Uterus (tissue), 4 donors: ENCODE results near the gene CACNB3. TPM values are rescaled to one million over a fixed set of nuclear protein-coding genes. Genes with fewer than 3 reads are reported as not detected.

Source experiments
- DNase-seq, 2 donors: peaks; one replicate each; pipeline ENCODE4 v3.0.0-alpha.2; 2019 to 2020
- H3K27ac ChIP-seq, 2 donors: fragments of 200-600 bp; sonication (generic); 1 replicate in 1 of 2; 2 replicates in 1 of 2; pipeline ENCODE4 v1.5.1; 2016 to 2018
- H3K27me3 ChIP-seq, 2 donors: fragments of 200-600 bp; sonication (generic); one replicate each; pipeline ENCODE4 v1.5.1; 2018 to 2019; ENCODE audit warnings: control low read depth in 1 of 2
- H3K36me3 ChIP-seq, 2 donors: fragments of 200-600 bp; sonication (generic); one replicate each; pipeline ENCODE4 v1.5.1; 2019; ENCODE audit warnings: control low read depth in 1 of 2
- H3K4me1 ChIP-seq, 2 donors: fragments of 200-600 bp; sonication (generic); one replicate each; pipeline ENCODE4 v1.5.1; 2018 to 2019; ENCODE audit warnings: control low read depth in 1 of 2
- H3K4me3 ChIP-seq, 2 donors: fragments of 200-600 bp; sonication (generic); 1 replicate in 1 of 2; 2 replicates in 1 of 2; pipeline ENCODE4 v1.5.1; 2018 to 2019; ENCODE audit warnings: mild to moderate bottlenecking in 1 of 2
- H3K9me3 ChIP-seq, 2 donors: fragments of 200-600 bp; sonication (generic); one replicate each; pipeline ENCODE4 v1.5.1; 2019; ENCODE audit warnings: control low read depth in 1 of 2
- CTCF ChIP-seq, 4 experiments: fragments of 200-600 bp in 2 of 4; fragments of 450-650 bp in 2 of 4; sonication (generic) in 2 of 4; IDR thresholded peaks; one replicate each; pipeline ENCODE4 v1.5.1; 2016 to 2019; ENCODE audit warnings: antibody characterized with exemption in 4 of 4, mild to moderate bottlenecking in 2 of 4, moderate library complexity in 1 of 4
- POLR2A ChIP-seq, 2 donors: fragments of 450-650 bp; IDR thresholded peaks; one replicate each; pipeline ENCODE4 v1.6.1; 2016; ENCODE audit warnings: antibody characterized with exemption in 2 of 2, mild to moderate bottlenecking in 1 of 2, moderate library complexity in 1 of 2
- intact Hi-C: fragments of 100-400 bp; cut with DNase I; formaldehyde crosslinking; loops from one replicate; pipeline ENCODE4 v1.15.1; 2023; ENCODE audit warnings: low total_unique reads
- total RNA-seq, 4 donors: library from RNA; depleted of rRNA in 3 of 4; stranded (reverse); fragments of >200 nt in 3 of 4; gene quantifications; one replicate each; pipeline versions ENCODE4 v1.1.0 to v1.2.4, GENCODE V29; 2014 to 2023
- donor health status: DM: yes; HTN: yes; CAD: no.

The CACNB3 gene
- total RNA-seq, 4 donors from 2014 or later = 5.9 to 62.2 (median 22.7) TPM

- Histone ChIP-seq H3K36me3 (no peaks in the 10 kb centered on the region), H3K27ac (no peak overlapping the region), H3K4me3 (no peak overlapping the region), H3K9me3 (no peaks in the 10 kb centered on the region), H3K4me1 (peaks cover 0 to 12% of the 10 kb centered on the region in 2 donors), H3K27me3 (no peaks in the 10 kb centered on the region)
- no peak for DNase-seq
- intact Hi-C loops = no loop called here
- TF ChIP-seq POLR2A (IDR thresholded peaks at IDR 0.05) (no peak), CTCF (IDR thresholded peaks at IDR 0.05) (no peak)
Measured at GRCh38 chr12:48807981-48808380, 10.3 kb upstream of the CACNB3 start.

GRCh38 chr12:48810903-48811431, 7.3 kb upstream of the CACNB3 start:
- no peaks in the 10 kb centered on the region for H3K9me3 ChIP-seq
- no peak overlapping the region for H3K4me3 ChIP-seq
- intact Hi-C loops = no loop called here
- peaks cover 3 to 12% of the 10 kb centered on the region in 2 donors for H3K4me1 ChIP-seq
- peak overlapping the region; percentile 97 to 98 for H3K27ac ChIP-seq
- peak in 1 of 2 donors; percentile 67 for DNase-seq
- TF ChIP-seq CTCF (IDR thresholded peaks at IDR 0.05) = no peak
- no peak for TF ChIP-seq POLR2A (IDR thresholded peaks at IDR 0.05)
- H3K36me3 ChIP-seq = no peaks in the 10 kb centered on the region
- no peaks in the 10 kb centered on the region for H3K27me3 ChIP-seq

GRCh38 chr12:48811437-48812090, 6.7 kb upstream of the CACNB3 start:
- Histone ChIP-seq H3K4me1 (peaks cover 7 to 12% of the 10 kb centered on the region in 2 donors), H3K36me3 (no peaks in the 10 kb centered on the region)

GRCh38 chr12:48812389-48812788, 5.9 kb upstream of the CACNB3 start:
- no peak for DNase-seq
- no peak for TF ChIP-seq POLR2A (IDR thresholded peaks at IDR 0.05)
- no peak for TF ChIP-seq CTCF (IDR thresholded peaks at IDR 0.05)
- Histone ChIP-seq H3K27ac (peak overlapping the region; percentile 97 to 98), H3K4me3 (no peak overlapping the region), H3K9me3 (no peaks in the 10 kb centered on the region), H3K27me3 (no peaks in the 10 kb centered on the region), H3K4me1 (peaks cover 7 to 12% of the 10 kb centered on the region in 2 donors), H3K36me3 (no peaks in the 10 kb centered on the region)
- intact Hi-C loops = no loop called here

More at GRCh38 chr12:48811437-48812090, 6.7 kb upstream of the CACNB3 start:
- H3K4me3 ChIP-seq = no peak overlapping the region
- intact Hi-C loops = no loop called here
- no peak for DNase-seq
- H3K9me3 ChIP-seq = no peaks in the 10 kb centered on the region
- H3K27ac ChIP-seq = peak overlapping the region; percentile 97 to 98
- no peaks in the 10 kb centered on the region for H3K27me3 ChIP-seq
- no peak for TF ChIP-seq CTCF (IDR thresholded peaks at IDR 0.05)
- no peak for TF ChIP-seq POLR2A (IDR thresholded peaks at IDR 0.05)

GRCh38 chr12:48813465-48814261, 4.6 kb upstream of the CACNB3 start:
- Histone ChIP-seq H3K9me3 (no peaks in the 10 kb centered on the region), H3K4me3 (peak overlapping the region; percentile 72 to 97), H3K27me3 (no peaks in the 10 kb centered on the region), H3K4me1 (peaks cover 7 to 12% of the 10 kb centered on the region in 2 donors), H3K27ac (peak overlapping the region; percentile 97 to 98), H3K36me3 (no peaks in the 10 kb centered on the region)
- TF ChIP-seq CTCF (IDR thresholded peaks at IDR 0.05) (no peak), POLR2A (IDR thresholded peaks at IDR 0.05) (no peak)
- DNase-seq = peak in 1 of 2 donors; percentile 68
- intact Hi-C loops = no loop called here
